IPS-15b (cell line): ENCODE data around the gene SLC25A29.

ENCODE experiments used
- H3K27me3 ChIP-seq: one replicate; pipeline ENCODE4 v1.6.1; 2013; ENCODE audit warnings: low read length; ENCODE audit not compliant: control insufficient read depth, insufficient read depth
- H3K36me3 ChIP-seq: one replicate; pipeline ENCODE4 v1.6.1; 2013; ENCODE audit warnings: low read length; ENCODE audit not compliant: control insufficient read depth, insufficient read depth
- H3K4me1 ChIP-seq: one replicate; pipeline ENCODE4 v1.6.1; 2013; ENCODE audit warnings: mild to moderate bottlenecking, low read length; ENCODE audit not compliant: control insufficient read depth, insufficient read depth
- H3K4me3 ChIP-seq: one replicate; pipeline ENCODE4 v1.5.1; 2013; ENCODE audit warnings: low read depth, low read length
- H3K9ac ChIP-seq: one replicate; pipeline ENCODE4 v1.6.1; 2013; ENCODE audit warnings: low read depth, mild to moderate bottlenecking, low read length
- H3K9me3 ChIP-seq: one replicate; pipeline ENCODE4 v1.6.1; 2013; ENCODE audit warnings: mild to moderate bottlenecking, low read length; ENCODE audit not compliant: control insufficient read depth, insufficient read depth

Gene SLC25A29

DNA sequence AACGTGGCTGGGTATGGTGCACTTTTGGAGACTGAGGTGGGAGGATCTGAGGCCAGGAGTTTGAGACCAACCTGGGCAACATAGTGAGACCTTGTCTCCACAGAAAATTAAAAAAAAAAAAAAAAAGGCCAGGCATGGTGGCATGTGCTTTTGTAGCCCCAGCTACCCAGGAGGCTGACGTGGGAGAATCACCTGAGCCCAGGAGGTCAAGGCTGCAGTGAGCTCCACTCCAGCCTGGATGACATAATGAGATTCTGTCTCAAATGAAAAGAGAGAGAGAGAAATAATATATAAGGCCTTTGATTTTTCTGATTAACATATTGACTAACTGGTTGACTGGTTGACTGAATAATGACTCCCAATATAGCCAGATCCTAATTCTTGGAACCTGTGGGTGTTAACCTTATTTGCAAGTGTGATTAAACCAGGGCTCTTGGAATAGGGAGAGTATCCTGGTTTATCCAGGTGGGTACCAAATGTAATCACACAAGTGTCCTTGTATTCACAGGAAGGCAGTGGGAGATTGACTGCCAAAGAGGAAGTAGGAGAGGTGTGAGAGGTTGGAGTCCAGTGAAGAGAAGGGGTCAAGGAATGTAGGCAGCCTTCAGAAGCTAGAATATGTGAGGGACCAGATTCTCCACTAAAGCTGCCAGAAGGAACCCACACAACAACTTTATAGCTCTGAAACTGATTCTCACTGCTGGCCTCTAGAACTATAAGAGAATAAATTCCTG lies 55.3 kb downstream of the SLC25A29 start:
- no peak overlapping the region for H3K9ac ChIP-seq
- H3K4me3 ChIP-seq, result no peak overlapping the region
- no peaks in the 10 kb centered on the region for H3K36me3 ChIP-seq
- no peaks in the 10 kb centered on the region for H3K27me3 ChIP-seq
- peaks cover 5% of the 10 kb centered on the region for H3K4me1 ChIP-seq
- H3K9me3 ChIP-seq, result no peaks in the 10 kb centered on the region

DNA sequence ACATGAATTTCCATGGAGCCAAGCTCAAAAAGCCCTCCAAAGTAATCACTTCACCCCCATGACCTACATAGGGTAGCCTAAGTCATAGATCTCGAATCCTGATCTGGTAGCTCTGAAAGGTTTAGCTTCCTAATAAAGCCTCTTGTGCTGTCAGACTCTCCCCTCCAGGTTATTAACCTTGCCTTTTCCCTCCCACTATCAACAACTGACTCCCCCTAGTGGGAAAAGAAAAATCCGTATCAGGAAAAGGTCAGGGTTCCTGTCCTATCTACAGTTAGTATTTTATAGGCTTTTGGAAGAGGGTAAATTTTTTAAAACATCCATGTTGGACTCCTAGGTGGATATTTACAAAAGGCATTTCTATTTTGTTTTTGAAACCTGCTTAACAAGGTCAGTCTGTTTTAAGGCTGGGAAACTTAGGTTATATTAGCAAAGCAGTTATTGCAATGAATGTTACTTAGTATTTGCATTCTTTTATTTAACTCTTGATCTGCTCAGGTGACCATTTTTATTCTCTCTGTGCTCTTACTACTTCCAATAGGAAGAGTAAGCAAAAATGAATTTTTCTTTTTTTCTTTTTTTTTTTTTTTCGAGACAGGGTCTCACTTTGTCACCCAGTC lies 59.3 kb downstream of the SLC25A29 start:
- H3K9ac ChIP-seq, result no peak overlapping the region
- peaks cover 2% of the 10 kb centered on the region for H3K36me3 ChIP-seq
- H3K27me3 ChIP-seq, result no peaks in the 10 kb centered on the region
- H3K4me3 ChIP-seq, result no peak overlapping the region
- no peaks in the 10 kb centered on the region for H3K9me3 ChIP-seq
- H3K4me1 ChIP-seq, result peaks cover 5% of the 10 kb centered on the region

DNA sequence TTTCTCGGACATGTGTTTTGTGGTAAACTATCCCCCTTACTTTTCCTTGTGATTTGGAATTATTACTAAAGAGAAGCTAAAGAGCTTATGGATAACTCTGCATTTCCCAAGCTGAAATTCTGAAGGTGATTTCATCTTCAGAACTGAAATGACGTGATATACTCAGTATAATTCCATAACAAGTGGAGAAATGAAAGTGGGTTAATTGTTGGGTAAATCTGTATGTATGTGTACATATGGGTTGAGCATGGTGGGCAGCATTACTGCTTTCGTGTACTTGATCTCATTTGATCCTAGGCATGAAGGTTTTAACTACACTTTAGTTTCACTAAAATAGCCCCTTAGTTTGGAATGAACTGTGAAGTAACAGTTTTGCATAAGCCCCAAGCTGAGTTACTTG lies 63.2 kb downstream of the SLC25A29 start:
- no peaks in the 10 kb centered on the region for H3K9me3 ChIP-seq
- H3K4me3 ChIP-seq, result no peak overlapping the region
- H3K4me1 ChIP-seq, result peaks cover 8% of the 10 kb centered on the region
- H3K9ac ChIP-seq, result no peak overlapping the region
- peaks cover 5% of the 10 kb centered on the region for H3K36me3 ChIP-seq
- H3K27me3 ChIP-seq, result no peaks in the 10 kb centered on the region

DNA sequence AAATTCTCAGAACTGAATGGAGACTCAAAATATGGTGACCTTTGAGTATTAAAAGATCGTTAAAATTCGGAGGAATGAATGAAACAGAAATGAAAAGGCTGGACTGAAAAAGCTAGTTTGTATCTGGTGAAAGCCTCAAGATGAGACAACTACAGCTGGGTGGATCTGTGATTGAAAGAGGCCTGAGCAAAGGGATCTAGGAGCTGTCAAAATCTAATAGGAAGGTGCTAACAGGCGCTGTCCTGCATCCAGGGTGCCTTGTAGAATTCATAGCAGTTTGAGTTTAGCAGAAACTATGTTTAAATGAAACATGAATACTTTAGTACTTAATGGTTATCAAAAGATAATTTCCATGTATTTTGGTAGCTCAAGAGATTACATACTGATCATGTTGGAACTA lies 65.0 kb downstream of the SLC25A29 start:
- peaks cover 5% of the 10 kb centered on the region for H3K4me1 ChIP-seq
- no peaks in the 10 kb centered on the region for H3K9me3 ChIP-seq
- H3K4me3 ChIP-seq, result peak overlapping the region; percentile 74
- peaks cover 5% of the 10 kb centered on the region for H3K36me3 ChIP-seq
- no peaks in the 10 kb centered on the region for H3K27me3 ChIP-seq
- no peak overlapping the region for H3K9ac ChIP-seq
